Small intestine (tissue), 7 donors: Measurements from ENCODE around the gene PTPMT1. TPM values are rescaled to one million over a fixed set of nuclear protein-coding genes. Genes with fewer than 3 reads are reported as not detected.

Experiments
- DNase-seq, 2 donors: peaks; one replicate each; pipeline versions ENCODE4 v3.0.0 to v3.0.0-alpha.2; 2013
- FAIRE-seq: peaks from 2 replicates; lab custom pipeline; 2012; peaks lifted over from hg19 to GRCh38; lab: Jason Lieb, UNC
- H3K27ac ChIP-seq, 3 donors: one replicate each; pipeline ENCODE4 v1.5.1; 2013; ENCODE audit warnings: low read length in 2 of 3, mild to moderate bottlenecking in 2 of 3, control low read depth in 1 of 3, inconsistent platforms in 1 of 3, low read depth in 1 of 3, moderate library complexity in 1 of 3
- H3K27me3 ChIP-seq, 3 donors: one replicate each; pipeline ENCODE4 v1.6.1; 2013; ENCODE audit warnings: low read length in 3 of 3, inconsistent platforms in 1 of 3; ENCODE audit not compliant: control insufficient read depth in 3 of 3, insufficient read depth in 3 of 3
- H3K36me3 ChIP-seq, 3 donors: one replicate each; pipeline ENCODE4 v1.6.1; 2013; ENCODE audit warnings: low read length in 3 of 3, inconsistent platforms in 1 of 3, low read depth in 1 of 3, mild to moderate bottlenecking in 1 of 3, moderate library complexity in 1 of 3; ENCODE audit not compliant: control insufficient read depth in 3 of 3, insufficient read depth in 2 of 3
- H3K4me1 ChIP-seq, 3 donors: one replicate each; pipeline ENCODE4 v1.6.1; 2013; ENCODE audit warnings: low read length in 2 of 3, inconsistent platforms in 1 of 3, low read depth in 1 of 3, mild to moderate bottlenecking in 1 of 3, moderate library complexity in 1 of 3; ENCODE audit not compliant: control insufficient read depth in 3 of 3, insufficient read depth in 2 of 3
- H3K4me3 ChIP-seq, 3 donors: one replicate each; pipeline ENCODE4 v1.5.1; 2013; ENCODE audit warnings: low read length in 3 of 3, control low read depth in 1 of 3, inconsistent platforms in 1 of 3, low read depth in 1 of 3, mild to moderate bottlenecking in 1 of 3, moderate library complexity in 1 of 3
- H3K9me3 ChIP-seq, 2 donors: one replicate each; pipeline ENCODE4 v1.6.1; 2013; ENCODE audit warnings: low read depth in 1 of 2, low read length in 1 of 2; ENCODE audit not compliant: control insufficient read depth in 2 of 2, insufficient read depth in 1 of 2
- WGBS, 3 donors: extraction: QIAGEN DNeasy Blood & Tissue Kit; methylation state at CpG; one replicate each; pipeline ENCODE4 v1.1.7; 2013; 5-methylcytosine and 5-hydroxymethylcytosine counted together
- polyA plus RNA-seq, 4 donors: library from polyadenylated mRNA; stranded (reverse) in 3 of 4; unstranded in 1 of 4; fragments of 200-250 nt in 3 of 4; fragments of 120-200 nt in 1 of 4; gene quantifications; one replicate each; pipeline versions ENCODE4 v1.2.1 to v1.2.3, GENCODE V29; 2013
- donor health status: healthy with polysubstance abuse.
- donor health status: control.
- donor health status: control.
- donor health status: Bipolar disorder and iron deficiency.
- donor health status: healthy.

The PTPMT1 gene
- polyA plus RNA-seq, 4 donors, result 31.3 to 60.1 (median 41.2) TPM

DNA sequence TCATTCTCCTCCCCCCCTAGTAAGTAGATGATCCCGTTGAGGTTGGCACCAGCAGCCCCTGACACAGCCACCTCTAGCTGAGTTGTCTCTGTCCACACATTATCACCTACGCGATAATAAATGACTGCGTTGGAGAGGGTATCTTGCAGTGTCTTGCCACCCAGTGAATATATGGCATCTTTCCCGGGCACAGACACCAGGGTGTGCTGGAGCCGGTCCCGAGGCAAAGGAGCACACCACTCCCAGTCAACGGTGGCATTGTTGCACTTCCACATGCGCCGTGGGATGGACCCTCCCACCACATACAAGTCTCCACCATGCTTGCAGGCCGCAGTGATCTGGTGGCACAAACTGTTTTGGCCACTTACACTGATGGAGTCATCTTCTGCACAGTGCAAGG is 7.9 kb downstream of the PTPMT1 start:
- no peak overlapping the region for H3K4me3 ChIP-seq
- H3K9me3 ChIP-seq, result no peaks in the 10 kb centered on the region
- no peak overlapping the region for H3K27ac ChIP-seq
- H3K36me3 ChIP-seq, result peaks cover 12 to 52% (median 14%) of the 10 kb centered on the region in 3 donors
- FAIRE-seq, result no peak
- no peaks in the 10 kb centered on the region for H3K27me3 ChIP-seq
- DNase-seq, result no peak
- peaks cover 0 to 8% (median 0%) of the 10 kb centered on the region in 3 donors for H3K4me1 ChIP-seq
- 90 to 92% (median 91%) methylated on average over 11 of the region's 11 CpGs for WGBS, 3 donors

DNA sequence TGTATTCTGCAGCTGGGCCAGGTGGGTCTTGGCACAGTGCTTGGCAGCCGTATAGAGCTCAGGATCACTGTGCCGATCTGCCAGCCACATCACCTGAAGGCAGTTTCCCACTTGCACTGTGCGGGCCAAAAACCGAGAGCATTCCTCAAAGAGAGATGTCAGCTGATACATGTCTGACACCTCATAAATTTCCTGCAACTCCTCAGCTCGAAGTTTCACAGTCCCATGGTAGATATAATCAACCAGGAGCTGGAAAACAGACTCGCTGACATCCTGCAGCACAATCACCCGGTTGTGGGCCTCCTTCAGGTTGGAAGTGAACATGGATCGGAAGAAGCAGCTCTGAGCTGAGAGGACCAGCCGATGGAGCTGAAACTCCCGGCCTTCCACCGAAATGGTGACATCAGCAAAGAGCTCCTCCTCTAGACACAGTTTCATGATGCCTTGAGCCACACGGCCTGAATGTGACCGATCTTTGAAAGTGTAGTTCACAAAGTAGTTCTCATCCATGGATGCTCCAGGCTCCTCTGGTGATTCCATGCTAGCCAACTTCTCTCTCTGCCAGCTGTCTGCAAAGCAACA is 12.2 kb downstream of the PTPMT1 start:
- Histone ChIP-seq H3K4me1 (peaks cover 0 to 10% (median 5%) of the 10 kb centered on the region in 3 donors), H3K36me3 (peaks cover 15 to 53% (median 18%) of the 10 kb centered on the region in 3 donors), H3K4me3 (no peak overlapping the region), H3K9me3 (no peaks in the 10 kb centered on the region), H3K27ac (no peak overlapping the region), H3K27me3 (no peaks in the 10 kb centered on the region)
- DNase-seq, result no peak
- no peak for FAIRE-seq
- 81 to 87% (median 82%) methylated on average over 13 of the region's 13 CpGs for WGBS, 3 donors

DNA sequence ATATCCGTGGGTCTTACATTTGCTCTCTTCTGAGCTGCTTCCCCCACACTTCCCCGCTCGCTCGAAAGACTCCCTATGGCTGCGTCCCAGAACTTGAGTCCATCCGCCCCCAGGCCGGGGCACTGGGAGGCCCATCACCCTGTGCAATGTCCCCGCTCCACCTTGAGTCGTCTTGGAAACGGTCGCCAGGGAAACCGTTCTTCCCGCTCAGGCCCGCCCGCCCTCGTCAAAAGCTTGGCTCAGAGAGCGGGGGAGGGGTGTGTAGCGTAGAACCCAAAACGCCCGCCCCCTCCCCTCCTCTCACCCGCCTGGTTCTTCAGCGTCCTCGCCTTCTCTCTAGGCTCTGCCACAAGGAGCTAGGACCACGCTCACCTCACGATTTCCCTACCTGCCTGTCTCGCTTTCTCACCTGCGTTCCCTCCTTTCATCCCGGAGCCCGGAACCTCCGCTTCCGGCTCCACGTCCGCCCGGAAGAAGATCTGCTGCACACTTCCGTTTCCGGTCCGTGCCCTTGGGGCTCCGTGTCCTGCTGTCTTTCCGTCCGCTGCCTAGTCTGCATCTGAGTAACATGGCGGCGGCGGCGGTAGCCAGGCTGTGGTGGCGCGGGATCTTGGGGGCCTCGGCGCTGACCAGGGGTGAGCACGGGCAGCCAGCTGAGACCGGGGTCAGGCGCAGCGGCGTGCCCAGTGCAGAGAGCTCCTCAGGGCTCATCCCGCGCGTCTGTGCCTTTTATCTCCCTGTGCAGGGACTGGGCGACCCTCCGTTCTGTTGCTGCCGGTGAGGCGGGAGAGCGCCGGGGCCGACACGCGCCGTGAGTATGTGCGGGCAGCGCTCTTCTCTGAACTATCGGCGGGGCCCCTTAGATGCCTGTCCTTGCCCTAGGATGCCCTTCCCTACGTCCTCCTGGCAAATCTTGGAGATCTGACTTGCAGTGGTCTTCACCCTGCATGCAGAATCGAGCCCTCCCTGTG is 13.4 kb downstream of the PTPMT1 start, which contains the start of the genes KBTBD4 and NDUFS3:
Gene KBTBD4 (minus strand): TSS at position 447 of the 971 bp plus-strand sequence. CDS start 19 bp downstream, at position 428.
Gene NDUFS3 (plus strand): TSS at position 551 of the 971 bp plus-strand sequence. CDS start 18 bp downstream, at position 569.
- peaks cover 0 to 10% (median 5%) of the 10 kb centered on the region in 3 donors for H3K4me1 ChIP-seq
- peaks cover 11 to 56% (median 22%) of the 10 kb centered on the region in 3 donors for H3K36me3 ChIP-seq
- H3K4me3 ChIP-seq, result peak within 1 kb of the TSS; percentile 69 to 91 (median 85)
- no peaks in the 10 kb centered on the region for H3K27me3 ChIP-seq
- FAIRE-seq (no peak), DNase-seq (peak; percentile 94 to 97)
- 0% methylated on average over 69 to 72 of the region's 72 CpGs for WGBS, 3 donors
- H3K27ac ChIP-seq, result peak within 1 kb of the TSS; percentile 65 to 79 (median 69)
- H3K9me3 ChIP-seq, result no peaks in the 10 kb centered on the region

DNA sequence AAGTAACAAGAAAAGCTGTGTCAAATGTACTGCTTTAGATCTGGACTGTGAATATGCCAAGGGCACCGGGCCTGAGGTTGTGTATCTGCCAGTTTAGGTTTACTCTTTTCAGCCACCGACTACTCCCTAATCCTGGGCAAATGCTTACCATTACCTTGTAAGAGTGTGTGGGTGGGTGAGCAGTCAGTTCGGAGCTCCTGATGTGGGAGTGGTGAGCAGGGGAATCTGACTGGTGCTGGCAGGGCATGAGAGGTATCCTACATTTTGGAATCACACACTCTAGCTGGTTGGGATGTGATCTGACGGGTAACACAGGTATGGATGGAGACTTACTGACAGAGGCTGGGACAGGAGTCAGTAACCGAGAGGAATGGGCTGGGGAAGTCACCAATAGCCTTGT is 18.4 kb downstream of the PTPMT1 start:
- H3K27me3 ChIP-seq, result no peaks in the 10 kb centered on the region
- H3K4me1 ChIP-seq, result peaks cover 0 to 16% (median 5%) of the 10 kb centered on the region in 3 donors
- peaks cover 8 to 75% (median 24%) of the 10 kb centered on the region in 3 donors for H3K36me3 ChIP-seq
- 92 to 94% (median 93%) methylated on average over 5 of the region's 5 CpGs for WGBS, 3 donors
- no peak for FAIRE-seq
- no peak overlapping the region for H3K4me3 ChIP-seq
- DNase-seq, result no peak
- H3K27ac ChIP-seq, result no peak overlapping the region
- H3K9me3 ChIP-seq, result no peaks in the 10 kb centered on the region

DNA sequence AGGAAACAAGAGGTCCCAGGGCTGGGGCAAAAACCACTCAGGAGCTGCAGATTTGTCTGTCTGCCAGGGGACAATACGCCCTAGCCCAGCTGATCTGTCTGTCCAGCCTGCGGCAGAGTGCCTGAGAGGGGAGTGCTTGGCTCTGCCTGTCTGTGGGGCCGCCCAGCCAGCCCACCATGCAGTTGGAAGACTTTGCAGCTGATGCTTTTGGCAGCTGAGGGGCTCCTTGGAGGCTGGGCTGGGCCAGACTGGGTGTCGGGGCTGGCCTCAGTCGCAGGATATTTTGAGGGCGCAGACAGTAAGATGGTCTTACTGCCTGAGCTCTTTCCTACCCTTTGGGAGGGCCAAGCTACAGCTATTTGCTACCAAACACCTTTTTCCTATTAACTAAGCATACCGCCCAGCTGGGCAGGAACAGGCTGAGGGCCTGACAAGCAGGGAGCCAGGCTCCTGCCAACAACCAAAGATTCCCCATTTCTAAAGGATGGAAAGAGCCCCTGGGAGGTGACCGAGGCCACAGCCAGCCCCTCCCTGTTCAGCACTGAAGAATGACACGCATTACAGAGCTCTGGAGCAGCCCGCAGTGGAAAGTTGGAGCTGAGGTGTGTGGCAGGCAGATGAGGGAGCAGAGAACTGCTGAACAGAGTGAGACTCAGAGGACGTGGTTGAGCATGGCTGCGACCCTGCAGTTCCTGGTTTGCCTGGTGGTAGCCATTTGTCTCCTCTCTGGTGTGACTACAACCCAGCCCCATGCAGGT is 20.9 kb downstream of the PTPMT1 start, which contains the start of gene FAM180B:
Gene FAM180B (plus strand): TSS at position 581 of the 758 bp plus-strand sequence. CDS start 91 bp downstream, at position 672.
- Histone ChIP-seq H3K27me3 (no peaks in the 10 kb centered on the region), H3K4me3 (no peak within 1 kb of the TSS), H3K9me3 (no peaks in the 10 kb centered on the region), H3K27ac (peak within 1 kb of the TSS in 1 of 3 donors; percentile 74), H3K36me3 (peaks cover 4 to 65% (median 22%) of the 10 kb centered on the region in 3 donors), H3K4me1 (peaks cover 0 to 21% (median 0%) of the 10 kb centered on the region in 3 donors)
- DNase-seq (no peak), FAIRE-seq (no peak)
- whole genome bisulfite sequencing, 3 donors, result 76 to 87% (median 87%) methylated on average over 12 of the region's 12 CpGs

DNA sequence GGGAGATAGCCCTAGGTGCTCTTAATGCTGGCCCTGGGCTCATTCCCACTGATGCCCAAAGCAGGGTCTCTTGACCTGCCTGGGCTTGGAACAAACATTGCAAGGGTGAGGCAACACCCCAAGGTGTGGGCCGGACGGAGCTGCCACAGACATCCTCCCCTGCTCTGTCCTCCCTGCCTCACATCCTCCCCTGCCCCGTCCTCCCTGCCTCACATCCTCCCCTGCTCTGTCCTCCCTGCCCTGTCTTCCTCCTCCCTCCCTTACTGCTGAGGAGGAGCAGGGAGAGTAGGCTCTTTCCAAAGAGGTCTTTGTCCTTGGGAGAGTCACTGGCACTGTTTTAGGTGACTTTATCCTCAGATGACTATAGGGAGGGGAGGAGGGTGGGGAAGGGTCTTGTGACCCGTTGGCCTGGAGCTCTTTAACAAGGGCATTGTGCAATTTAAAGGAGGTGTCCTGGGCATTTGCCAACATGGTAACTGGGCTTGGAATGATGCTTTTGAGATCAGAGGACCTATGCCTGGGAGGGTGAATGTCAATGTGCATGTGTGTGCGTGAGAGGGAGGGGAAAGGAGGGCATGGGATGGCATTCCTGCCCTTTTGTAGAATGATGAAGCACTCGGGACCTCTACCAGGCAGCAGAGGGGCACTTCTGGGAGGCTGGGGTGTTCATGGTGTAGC is 21.8 kb downstream of the PTPMT1 start:
- Histone ChIP-seq H3K36me3 (peaks cover 0 to 58% (median 15%) of the 10 kb centered on the region in 3 donors), H3K4me1 (peaks cover 0 to 21% (median 0%) of the 10 kb centered on the region in 3 donors), H3K4me3 (no peak overlapping the region), H3K27ac (peak overlapping the region in 1 of 3 donors; percentile 74), H3K27me3 (peaks cover 0 to 6% (median 0%) of the 10 kb centered on the region in 3 donors), H3K9me3 (no peaks in the 10 kb centered on the region)
- 61 to 67% (median 67%) methylated on average over 6 of the region's 6 CpGs for WGBS, 3 donors
- no peak for FAIRE-seq
- no peak for DNase-seq

DNA sequence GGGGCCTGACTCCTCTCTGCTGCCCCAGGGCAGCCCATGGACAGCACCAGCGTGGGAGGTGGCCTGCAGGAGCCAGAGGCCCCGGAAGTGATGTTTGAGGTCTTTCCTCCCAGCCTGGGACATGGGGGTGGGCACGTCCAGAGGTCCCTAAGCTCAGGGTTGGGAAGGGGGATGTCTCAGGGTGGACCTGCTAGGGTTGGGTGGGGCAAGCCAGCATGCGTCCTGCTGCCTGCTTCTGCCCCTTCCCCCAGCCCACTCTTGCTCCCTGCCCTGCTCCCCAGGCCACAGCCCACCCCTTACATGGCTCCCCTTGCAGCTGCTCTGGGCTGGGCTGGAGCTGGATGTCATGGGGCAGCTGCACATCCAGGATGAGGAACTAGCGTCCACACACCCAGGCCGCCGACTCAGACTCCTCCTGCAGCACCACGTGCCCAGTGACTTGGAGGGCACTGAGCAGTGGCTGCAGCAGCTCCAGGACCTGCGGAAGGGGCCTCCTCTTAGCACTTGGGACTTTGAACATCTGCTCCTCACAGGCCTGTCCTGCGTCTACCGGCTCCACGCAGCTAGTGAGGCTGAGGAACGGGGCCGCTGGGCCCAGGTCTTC is 22.4 kb downstream of the PTPMT1 start:
- WGBS, 3 donors, result 29 to 52% (median 39%) methylated on average over 11 to 14 of the region's 14 CpGs

More for the DNA sequence above, 22.4 kb downstream of the PTPMT1 start:
- Histone ChIP-seq H3K4me1 (peaks cover 0 to 21% (median 0%) of the 10 kb centered on the region in 3 donors), H3K27me3 (peaks cover 0 to 13% (median 0%) of the 10 kb centered on the region in 3 donors), H3K4me3 (peak overlapping the region in 1 of 3 donors; percentile 3), H3K27ac (peak overlapping the region in 1 of 3 donors; percentile 74), H3K36me3 (peaks cover 0 to 52% (median 10%) of the 10 kb centered on the region in 3 donors), H3K9me3 (no peaks in the 10 kb centered on the region)
- FAIRE-seq, result no peak
- DNase-seq, result peak; percentile 44 to 80
